Measurements from ENCODE around the gene ZSCAN16.

ZSCAN16 gene

DNA sequence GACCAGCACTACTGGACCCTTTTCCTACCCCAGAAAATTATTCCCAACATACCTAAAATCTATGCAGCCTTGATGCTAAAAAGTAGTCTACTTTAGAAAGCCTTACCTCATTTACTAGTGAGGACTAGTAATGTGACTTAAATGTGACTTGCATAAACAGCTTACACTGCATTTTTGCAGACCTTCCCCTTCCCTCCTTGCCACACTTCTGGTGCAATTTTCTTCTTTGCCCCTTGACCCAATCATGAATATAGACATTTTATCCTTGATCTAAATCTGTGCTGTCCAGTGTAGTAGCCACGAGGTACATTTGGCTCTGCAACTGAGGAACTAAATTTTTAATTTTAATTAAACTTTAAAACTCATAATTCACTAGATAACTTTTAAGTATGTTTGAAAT, 10.3 kb downstream of the ZSCAN16 start:
- no peak for DNase-seq

GRCh38 chr6:28135393-28135792, 11.0 kb downstream of the ZSCAN16 start:
- no peak for DNase-seq

GRCh38 chr6:28136585-28137504, 12.4 kb downstream of the ZSCAN16 start:
- DNase-seq = peak; percentile 96

DNA sequence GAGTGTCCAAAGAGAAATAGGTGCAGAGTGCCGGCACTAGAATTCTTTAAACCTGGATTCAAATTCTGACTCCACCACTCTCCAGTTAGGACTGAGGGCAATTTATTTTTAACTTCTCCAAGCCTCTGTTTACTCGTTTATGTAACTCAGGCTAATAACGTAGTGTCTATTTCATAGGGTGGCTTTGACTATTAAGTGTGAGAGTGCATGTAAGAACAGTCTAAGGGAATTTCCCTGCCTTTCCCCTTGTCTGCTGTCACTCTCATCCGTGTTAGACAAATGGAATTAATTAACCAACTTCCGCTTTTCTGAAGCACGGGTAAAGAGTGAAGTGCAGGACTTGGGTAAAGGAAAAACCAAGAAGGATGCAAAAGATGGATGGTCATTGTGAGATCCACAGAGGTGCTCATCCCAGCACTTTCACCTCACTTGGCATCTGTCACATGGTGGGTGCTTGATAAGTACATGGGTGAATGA, 13.1 kb downstream of the ZSCAN16 start:
- DNase-seq = peak; percentile 46

DNA sequence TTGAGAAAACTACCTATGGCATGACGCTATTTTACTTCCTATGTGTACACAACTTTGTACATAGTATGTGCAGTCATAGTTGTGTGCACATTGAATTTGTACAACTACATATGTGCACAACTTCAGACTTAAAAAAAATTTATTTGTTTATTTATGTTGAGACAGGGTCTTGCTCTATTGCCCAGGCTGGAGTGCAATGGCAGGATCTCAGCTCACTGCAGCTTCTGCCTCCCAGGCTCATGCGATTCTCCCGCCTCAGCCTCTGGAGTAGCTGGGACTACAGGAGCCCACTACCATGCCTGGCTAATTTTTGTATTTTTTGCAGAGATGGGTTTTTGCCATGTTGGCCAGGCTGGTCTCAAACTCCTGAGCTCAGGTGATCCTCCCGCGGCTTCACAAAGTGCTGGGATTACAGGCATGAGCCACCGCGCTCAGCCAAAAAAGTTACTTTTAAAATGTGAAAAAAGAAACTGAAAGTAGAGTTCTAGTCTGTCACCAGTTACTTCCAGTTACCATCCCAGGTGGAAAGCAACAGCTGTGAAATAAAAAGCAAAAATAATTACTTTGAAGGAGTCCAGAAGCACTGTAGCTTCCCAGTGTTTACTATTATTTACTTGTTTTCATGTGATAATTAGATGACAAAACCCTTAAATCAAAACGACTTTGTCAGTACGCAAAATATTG, 15.6 kb downstream of the ZSCAN16 start:
- no peak for DNase-seq

DNA sequence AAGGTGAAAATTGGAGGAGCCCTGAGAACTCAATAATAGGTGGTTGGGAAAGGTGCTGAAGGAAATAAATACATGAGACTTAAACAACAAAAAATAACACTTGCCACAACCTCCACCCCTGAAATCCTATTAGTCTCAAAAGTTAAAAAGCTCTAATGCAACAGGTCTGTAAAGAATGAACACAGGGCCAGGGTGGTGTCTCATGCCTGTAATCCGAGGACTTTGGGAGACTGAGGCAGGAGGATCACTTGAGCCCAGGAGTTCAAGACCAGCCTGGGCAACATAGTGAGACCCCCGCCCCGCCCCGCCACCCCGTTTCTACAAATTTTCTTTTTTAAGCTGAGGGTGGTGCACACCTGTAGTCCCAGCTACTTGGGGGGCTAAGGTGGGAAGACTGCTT, 16.2 kb downstream of the ZSCAN16 start:
- DNase-seq = no peak

DNA sequence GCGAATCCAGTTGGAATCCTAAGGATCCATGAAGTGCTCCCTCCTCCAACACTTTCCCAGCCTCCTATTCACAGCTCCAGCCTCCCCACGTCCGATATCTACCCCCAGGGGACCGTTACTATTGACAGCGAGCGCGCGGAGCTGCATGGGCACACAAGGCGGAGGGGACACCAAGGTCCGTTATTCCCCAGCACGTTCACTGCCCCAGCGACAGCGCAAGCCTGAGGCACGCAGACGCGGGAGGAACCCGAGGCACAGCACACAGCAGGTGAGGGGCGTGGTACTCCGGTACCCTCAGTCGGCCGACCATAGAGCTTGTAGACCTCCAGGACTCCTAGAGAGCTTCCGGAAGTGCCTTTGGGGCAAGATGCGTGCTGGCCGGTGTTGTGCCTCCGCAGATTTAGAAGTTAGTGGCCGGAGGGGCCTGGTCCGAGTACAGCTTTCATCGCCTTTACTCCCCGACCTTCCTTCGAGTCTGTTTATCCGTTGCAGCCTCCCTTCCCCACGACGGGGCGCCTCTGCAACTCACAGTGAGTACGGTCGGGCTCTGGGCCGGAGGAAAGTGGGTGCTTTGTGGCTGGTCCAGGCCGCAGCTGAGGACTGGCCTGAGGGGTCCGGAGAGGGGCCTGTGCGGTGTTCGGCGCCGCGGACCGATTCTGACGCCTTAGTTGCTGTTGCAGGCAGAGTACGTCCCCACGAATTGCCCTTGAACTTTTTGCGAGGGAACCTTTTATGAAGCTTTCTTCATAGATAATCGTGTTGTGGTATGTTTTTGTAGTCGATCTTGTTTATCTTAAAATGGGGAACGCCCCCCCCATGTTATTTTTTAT, 17.3 kb downstream of the ZSCAN16 start, which contains the start of gene ZKSCAN8:
Gene ZKSCAN8 (plus strand): TSS at position 384 of the 830 bp plus-strand sequence. CDS start 6,525 bp downstream, outside the sequence.
- DNase-seq = peak; percentile 87

- DNase-seq = peak; percentile 20
These were observed 18.0 kb downstream of the ZSCAN16 start for GRCh38 chr6:28142446-28142845.

DNA sequence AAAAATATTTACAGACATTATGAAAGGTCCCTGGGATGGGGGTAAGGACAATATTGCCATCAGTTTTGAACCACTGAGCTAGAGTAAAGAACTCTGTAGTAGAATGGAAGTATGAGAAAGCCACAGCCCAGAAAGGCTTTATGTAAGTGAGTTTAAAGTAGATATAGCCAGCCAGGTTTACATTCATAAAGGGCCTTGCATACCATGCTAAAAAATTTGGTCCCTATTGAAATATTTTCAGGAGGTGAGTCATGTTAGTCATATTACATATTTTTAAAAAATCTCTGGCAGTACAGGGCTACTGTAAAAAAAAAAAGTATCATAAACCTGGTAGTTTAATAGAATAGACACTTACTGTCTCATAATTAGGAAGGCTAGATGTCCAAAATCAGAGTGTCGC, 20.8 kb downstream of the ZSCAN16 start:
- DNase-seq = peak; percentile 29

GRCh38 chr6:28152531-28152930, 28.1 kb downstream of the ZSCAN16 start:
- no peak for DNase-seq

DNA sequence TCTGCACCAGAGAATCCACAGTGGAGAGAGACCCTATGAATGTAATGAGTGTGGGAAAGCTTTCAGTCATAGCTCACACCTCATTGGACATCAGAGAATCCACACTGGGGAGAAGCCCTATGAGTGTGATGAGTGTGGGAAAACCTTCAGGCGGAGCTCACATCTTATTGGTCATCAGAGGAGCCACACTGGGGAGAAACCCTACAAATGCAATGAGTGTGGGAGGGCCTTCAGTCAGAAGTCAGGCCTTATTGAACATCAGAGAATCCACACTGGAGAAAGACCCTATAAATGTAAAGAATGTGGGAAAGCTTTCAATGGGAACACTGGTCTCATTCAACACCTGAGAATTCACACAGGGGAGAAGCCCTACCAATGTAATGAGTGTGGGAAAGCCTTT, 29.1 kb downstream of the ZSCAN16 start:
- no peak for DNase-seq

DNA sequence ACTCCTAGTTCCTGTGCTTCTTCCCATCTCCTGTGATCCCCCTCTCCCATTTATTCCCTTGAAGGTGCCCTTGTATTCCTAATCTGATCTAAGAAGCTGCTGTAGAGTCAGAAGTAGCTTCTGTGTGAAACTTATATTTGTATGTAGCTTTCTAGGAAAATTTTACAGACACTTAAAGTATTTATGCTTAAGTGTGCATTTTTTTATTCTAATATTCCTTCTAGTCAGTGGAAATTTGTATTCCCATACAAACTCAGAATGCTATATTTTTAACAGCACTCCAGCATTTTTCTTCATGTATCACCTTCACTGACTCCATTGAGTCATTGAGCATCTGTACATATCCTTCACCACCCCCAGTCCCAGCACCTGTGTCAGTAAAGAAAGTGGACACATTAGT, 29.9 kb downstream of the ZSCAN16 start:
- DNase-seq = no peak

- DNase-seq = no peak
These were observed 33.9 kb downstream of the ZSCAN16 start for GRCh38 chr6:28158318-28158717.

DNA sequence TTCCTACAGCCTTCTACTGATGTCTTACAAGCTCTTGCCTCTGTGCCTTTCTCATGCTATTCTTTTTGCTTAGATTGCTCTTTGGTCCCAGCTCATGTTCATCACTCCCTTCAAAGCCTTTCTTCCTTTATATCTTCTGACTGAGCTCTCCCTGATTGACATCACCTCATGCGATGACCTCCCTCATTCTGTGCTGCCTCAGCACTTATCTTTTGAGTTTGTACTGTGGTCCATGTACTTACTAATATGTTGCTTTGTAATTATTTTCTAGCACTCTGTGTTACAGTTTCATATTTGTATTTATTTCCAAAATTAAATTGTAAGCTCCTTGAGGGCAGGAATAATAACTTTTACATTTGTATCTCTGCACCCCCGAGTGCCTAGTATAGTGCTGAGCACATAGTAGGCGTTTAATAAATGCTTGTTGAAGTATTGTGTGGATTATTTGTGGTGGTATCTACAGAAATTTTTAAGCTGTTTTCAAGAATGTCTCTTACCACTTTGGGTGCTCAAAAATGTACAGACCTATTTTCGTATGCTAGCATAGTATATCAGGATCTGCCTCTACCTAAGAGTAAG, 34.7 kb downstream of the ZSCAN16 start:
- DNase-seq = no peak

- DNase-seq = no peak
These were observed 35.8 kb downstream of the ZSCAN16 start for GRCh38 chr6:28160233-28160632.

GRCh38 chr6:28161410-28162079, 37.1 kb downstream of the ZSCAN16 start:
- peak; percentile 71 for DNase-seq

GRCh38 chr6:28165563-28165962, 41.2 kb downstream of the ZSCAN16 start:
- no peak for DNase-seq

DNA sequence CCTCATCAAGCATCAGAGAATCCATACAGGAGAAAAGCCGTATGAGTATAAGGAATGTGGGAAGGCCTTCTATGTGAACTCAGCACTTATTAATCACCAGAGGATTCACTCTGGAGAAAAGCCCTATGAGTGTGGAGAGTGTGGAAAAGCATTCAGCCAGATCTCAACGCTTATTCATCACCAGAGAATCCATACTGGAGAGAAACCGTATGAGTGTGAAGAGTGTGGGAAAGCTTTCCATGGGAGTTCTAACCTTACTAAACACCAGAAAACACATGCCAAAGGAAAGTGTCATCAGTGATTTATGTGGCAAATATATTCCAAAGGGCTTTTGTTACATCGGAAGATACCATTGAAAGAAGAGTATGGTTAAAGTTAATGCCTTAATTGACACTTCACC, 42.7 kb downstream of the ZSCAN16 start:
- DNase-seq = peak; percentile 97

DNA sequence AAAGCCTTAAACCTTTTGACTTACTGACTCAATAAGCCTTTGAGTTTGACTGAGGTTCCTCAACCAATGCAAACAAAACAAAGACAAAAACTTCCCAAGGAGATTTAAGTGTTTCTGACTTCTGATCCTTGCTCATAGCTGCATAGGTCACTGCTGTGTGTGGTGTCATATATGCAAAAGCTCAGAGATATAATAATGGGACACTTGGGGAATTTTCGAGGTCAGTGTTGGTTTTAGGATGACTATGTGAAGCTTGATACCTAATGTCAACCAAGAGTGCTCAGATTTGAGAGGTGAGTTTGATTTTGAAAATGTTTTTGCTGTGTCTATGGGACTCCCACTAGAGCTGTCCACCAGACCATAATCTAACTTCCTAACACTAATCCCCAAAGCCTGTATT, 43.5 kb downstream of the ZSCAN16 start:
- no peak for DNase-seq

DNA sequence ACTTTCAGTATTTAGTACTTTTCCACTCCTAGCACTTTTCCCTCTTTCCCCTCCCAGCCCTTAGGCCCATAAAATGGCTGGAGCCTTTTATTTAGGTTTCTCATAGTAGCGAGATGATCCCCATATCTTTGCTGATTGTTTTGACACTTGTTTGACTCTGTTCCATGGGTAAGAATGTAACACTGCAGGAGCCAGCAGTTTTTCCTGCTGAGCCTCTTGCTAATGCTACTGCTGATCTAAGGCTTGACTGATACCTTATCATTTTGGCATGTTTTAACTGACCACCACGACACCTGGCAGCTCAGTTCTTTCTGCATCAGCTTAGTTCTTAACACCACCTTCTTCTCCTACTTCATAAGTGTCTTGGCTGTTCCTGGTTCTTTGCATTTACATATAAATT, 46.9 kb downstream of the ZSCAN16 start:
- no peak for DNase-seq

GRCh38 chr6:28172006-28172405, 47.6 kb downstream of the ZSCAN16 start:
- DNase-seq = no peak

- no peak for DNase-seq
These were observed 52.0 kb downstream of the ZSCAN16 start for GRCh38 chr6:28176373-28176772.

Measured in fibroblast of skin of right biceps (primary cell).